H9 (cell line): Measurements from ENCODE around the gene NRGN. TPM values are rescaled to one million over a fixed set of nuclear protein-coding genes. Genes with fewer than 3 reads are reported as not detected.

Experiments used
- DNase-seq: peaks from one replicate; pipeline ENCODE4 v3.0.0-alpha.2; 2017
- H2AFZ ChIP-seq: one replicate; pipeline ENCODE4 v1.6.1; 2013; ENCODE audit warnings: mild to moderate bottlenecking, low read length, control low read depth, moderate library complexity
- H2AK5ac ChIP-seq: 2 replicates; pipeline ENCODE4 v1.6.1; 2013; ENCODE audit warnings: low read length, control low read depth, mixed read lengths; ENCODE audit not compliant: insufficient read length
- H2BK120ac ChIP-seq: one replicate; pipeline ENCODE4 v1.6.1; 2013; ENCODE audit warnings: low read depth, mild to moderate bottlenecking, low read length, control low read depth, inconsistent platforms; ENCODE audit not compliant: poor library complexity, severe bottlenecking
- H2BK12ac ChIP-seq: 2 replicates; pipeline ENCODE4 v1.6.1; 2013; ENCODE audit warnings: low read length, control low read depth, mixed read lengths, low read depth; ENCODE audit not compliant: insufficient read length
- H2BK15ac ChIP-seq: 2 replicates; pipeline ENCODE4 v1.6.1; 2013; ENCODE audit warnings: low read depth, low read length, control low read depth
- H2BK20ac ChIP-seq: one replicate; pipeline ENCODE4 v1.6.1; 2013; ENCODE audit warnings: low read depth, mild to moderate bottlenecking, low read length, control low read depth, inconsistent platforms; ENCODE audit not compliant: poor library complexity, severe bottlenecking
- H2BK5ac ChIP-seq: 2 replicates; pipeline ENCODE4 v1.6.1; 2013; ENCODE audit warnings: low read length, control low read depth, mixed read lengths; ENCODE audit not compliant: insufficient read length
- H3K14ac ChIP-seq: 2 replicates; pipeline ENCODE4 v1.6.1; 2013; ENCODE audit warnings: low read length, control low read depth; ENCODE audit not compliant: insufficient read depth
- H3K18ac ChIP-seq: 2 replicates; pipeline ENCODE4 v1.6.1; 2013; ENCODE audit warnings: low read depth, mild to moderate bottlenecking, mixed read lengths, low read length, control low read depth; ENCODE audit not compliant: insufficient read length
- H3K23ac ChIP-seq: 2 replicates; pipeline ENCODE4 v1.6.1; 2013; ENCODE audit warnings: low read length, control low read depth, mixed read lengths, low read depth; ENCODE audit not compliant: insufficient read length
- H3K23me2 ChIP-seq: 2 replicates; pipeline ENCODE4 v1.6.1; 2013; ENCODE audit warnings: low read depth, mild to moderate bottlenecking, mixed read lengths, low read length, control low read depth; ENCODE audit not compliant: insufficient read length, poor library complexity, severe bottlenecking
- H3K27ac ChIP-seq: 2 replicates; pipeline ENCODE4 v1.5.1; 2013; ENCODE audit warnings: low read length, control low read depth, mixed read lengths, low read depth; ENCODE audit not compliant: insufficient read length
- H3K27me3 ChIP-seq: 2 replicates; pipeline ENCODE4 v1.6.1; 2013; ENCODE audit warnings: low read length, control low read depth, inconsistent platforms; ENCODE audit not compliant: insufficient read depth
- H3K4ac ChIP-seq: 2 replicates; pipeline ENCODE4 v1.6.1; 2013; ENCODE audit warnings: low read depth, mild to moderate bottlenecking, control low read depth, inconsistent platforms, low read length, moderate library complexity
- H3K4me1 ChIP-seq: 2 replicates; pipeline ENCODE4 v1.6.1; 2013; ENCODE audit warnings: low read length, control low read depth, inconsistent platforms; ENCODE audit not compliant: insufficient read depth
- H3K4me2 ChIP-seq: 2 replicates; pipeline ENCODE4 v1.6.1; 2013; ENCODE audit warnings: low read length, control low read depth, mixed read lengths; ENCODE audit not compliant: insufficient read length, insufficient read depth
- H3K56ac ChIP-seq: 2 replicates; pipeline ENCODE4 v1.6.1; 2013; ENCODE audit warnings: low read depth, mild to moderate bottlenecking, mixed read lengths, low read length, control low read depth; ENCODE audit not compliant: insufficient read length
- H3K79me1 ChIP-seq: 2 replicates; pipeline ENCODE4 v1.6.1; 2013; ENCODE audit warnings: low read depth, mild to moderate bottlenecking, moderate library complexity, low read length, control low read depth, inconsistent platforms; ENCODE audit not compliant: insufficient read depth, poor library complexity, severe bottlenecking
- H3K79me2 ChIP-seq: 2 replicates; pipeline ENCODE4 v1.6.1; 2013; ENCODE audit warnings: low read length, control low read depth, inconsistent platforms; ENCODE audit not compliant: insufficient read depth
- H3K9ac ChIP-seq: 2 replicates; pipeline ENCODE4 v1.6.1; 2013; ENCODE audit warnings: low read length, control low read depth, mixed read lengths; ENCODE audit not compliant: insufficient read length; ENCODE audit errors: extremely low read depth
- H3K9me3 ChIP-seq: one replicate; pipeline ENCODE4 v1.6.1; 2013; ENCODE audit warnings: low read depth, low read length, inconsistent platforms; ENCODE audit not compliant: control insufficient read depth
- H3T11ph ChIP-seq: one replicate; pipeline ENCODE4 v1.6.1; 2013; ENCODE audit warnings: mild to moderate bottlenecking, low read length, control low read depth, inconsistent platforms
- H4K20me1 ChIP-seq: one replicate; pipeline ENCODE4 v1.6.1; 2013; ENCODE audit not compliant: control insufficient read depth, insufficient read length, insufficient read depth
- H4K5ac ChIP-seq: 2 replicates; pipeline ENCODE4 v1.6.1; 2013; ENCODE audit warnings: low read depth, mild to moderate bottlenecking, mixed read lengths, low read length, control low read depth; ENCODE audit not compliant: insufficient read length
- H4K8ac ChIP-seq: replicated peaks from 2 replicates; pipeline ENCODE4 v1.6.1; 2013; ENCODE audit warnings: low read length, control low read depth, mixed read lengths, low read depth; ENCODE audit not compliant: insufficient read length
- H4K91ac ChIP-seq: 2 replicates; pipeline ENCODE4 v1.6.1; 2013; ENCODE audit warnings: low read depth, mild to moderate bottlenecking, moderate library complexity, mixed read lengths, low read length, control low read depth; ENCODE audit not compliant: insufficient read length
- H3K27ac Mint-ChIP-seq, 3 experiments: 2 replicates in 2 of 3; 3 replicates in 1 of 3; pipeline ENCODE4 v1.8.0; 2020 to 2021; ENCODE audit warnings: mixed read lengths in 3 of 3, mild to moderate bottlenecking in 1 of 3, moderate library complexity in 1 of 3
- H3K27me3 Mint-ChIP-seq: 2 replicates; pipeline ENCODE4 v1.8.0; 2021; ENCODE audit warnings: low read depth, mild to moderate bottlenecking, moderate library complexity, mixed read lengths
- H3K36me3 Mint-ChIP-seq, 3 experiments: 2 replicates in 2 of 3; 3 replicates in 1 of 3; pipeline ENCODE4 v1.8.0; 2020 to 2021; ENCODE audit warnings: low read depth in 3 of 3, mixed read lengths in 3 of 3; ENCODE audit not compliant: insufficient read depth in 1 of 3
- H3K4me1 Mint-ChIP-seq, 2 experiments: 2 replicates each; pipeline ENCODE4 v1.8.0; 2020; ENCODE audit warnings: mixed read lengths in 2 of 2
- H3K4me3 Mint-ChIP-seq, 2 experiments: 2 replicates in 1 of 2; 3 replicates in 1 of 2; pipeline ENCODE4 v1.8.0; 2020 to 2021; ENCODE audit warnings: mild to moderate bottlenecking in 2 of 2, mixed read lengths in 2 of 2, moderate library complexity in 1 of 2
- H3K9me3 Mint-ChIP-seq, 2 experiments: 2 replicates in 1 of 2; 3 replicates in 1 of 2; pipeline ENCODE4 v1.8.0; 2020; ENCODE audit warnings: mild to moderate bottlenecking in 2 of 2, mixed read lengths in 2 of 2, moderate library complexity in 1 of 2
- WGBS: extraction: QIAGEN DNeasy Blood & Tissue Kit; methylation state at CpG from one replicate; pipeline ENCODE4 v1.1.7; 2013; ENCODE audit warnings: missing lambda C conversion rate, low lambda C conversion rate, mixed read lengths; ENCODE audit not compliant: insufficient read length; ENCODE audit errors: extremely low coverage; 5-methylcytosine and 5-hydroxymethylcytosine counted together
- total RNA-seq: library from RNA; stranded (reverse); gene quantifications from 2 replicates; pipeline ENCODE4 v1.2.1, GENCODE V29; 2021
- TF ChIP-seq, protein P1 (sequence below): fragments of 200-600 bp; sonication (generic); conservative IDR thresholded peaks from 3 replicates; pipeline ENCODE4 v1.8.0; 2021; ENCODE audit warnings: antibody characterized with exemption, mild to moderate bottlenecking

The NRGN gene
- total RNA-seq, 1 experiment from 2014 or later, result 6.4 TPM

DNA sequence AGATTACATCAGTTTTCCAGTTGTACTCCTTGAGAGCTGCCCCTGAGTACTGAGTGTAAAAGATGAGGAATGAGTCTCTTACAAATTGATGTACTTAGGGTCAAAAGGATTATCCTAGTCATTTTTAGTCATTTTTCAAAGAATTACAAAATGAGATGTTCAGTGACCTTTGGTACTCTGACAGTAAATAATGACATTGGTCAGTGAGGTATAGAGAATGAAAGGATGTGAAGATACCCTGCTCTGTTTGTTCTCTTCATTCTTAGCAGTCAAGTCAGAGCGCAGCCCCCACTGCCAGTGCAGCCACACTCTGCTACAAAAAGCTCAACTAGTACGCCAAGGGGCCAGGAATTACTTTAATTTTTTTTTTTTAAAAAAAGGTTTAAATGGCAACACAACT, 26.4 kb downstream of the NRGN start:
- Histone ChIP-seq H3K79me1 (no peaks in the 10 kb centered on the region), H2BK20ac (no peak overlapping the region), H3K18ac (no peak overlapping the region), H2AK5ac (no peak overlapping the region), H4K8ac (no peak overlapping the region), H3K23me2 (peaks cover 16% of the 10 kb centered on the region), H4K5ac (no peak overlapping the region), H2BK5ac (no peak overlapping the region), H3K27me3 (peaks cover 9% of the 10 kb centered on the region; the same call in 1 of the 2 replicates), H3K14ac (no peak overlapping the region), H2BK120ac (no peak overlapping the region), H4K91ac (no peak overlapping the region), H3T11ph (no peak overlapping the region), H3K79me2 (no peaks in the 10 kb centered on the region), H3K9ac (no peak overlapping the region), H2AFZ (no peak overlapping the region), H3K27ac (no peak overlapping the region), H3K9me3 (no peaks in the 10 kb centered on the region), H3K4me2 (no peak overlapping the region), H3K56ac (no peak overlapping the region), H3K23ac (no peak overlapping the region), H4K20me1 (no peaks in the 10 kb centered on the region), H2BK15ac (no peak overlapping the region), H3K4ac (no peak overlapping the region), H3K4me1 (no peaks in the 10 kb centered on the region), H2BK12ac (no peak overlapping the region)
- Mint-ChIP-seq H3K4me1 (peaks cover 14 to 16% of the 10 kb centered on the region in 2 experiments), H3K9me3 (no peaks in the 10 kb centered on the region), H3K36me3 (peaks cover 10 to 31% (median 11%) of the 10 kb centered on the region in 3 experiments; a peak in 6 of 7 replicates), H3K4me3 (no peak overlapping the region), H3K27ac (no peak overlapping the region), H3K27me3 (peaks cover 17% of the 10 kb centered on the region)
- TF ChIP-seq, protein P1, sequence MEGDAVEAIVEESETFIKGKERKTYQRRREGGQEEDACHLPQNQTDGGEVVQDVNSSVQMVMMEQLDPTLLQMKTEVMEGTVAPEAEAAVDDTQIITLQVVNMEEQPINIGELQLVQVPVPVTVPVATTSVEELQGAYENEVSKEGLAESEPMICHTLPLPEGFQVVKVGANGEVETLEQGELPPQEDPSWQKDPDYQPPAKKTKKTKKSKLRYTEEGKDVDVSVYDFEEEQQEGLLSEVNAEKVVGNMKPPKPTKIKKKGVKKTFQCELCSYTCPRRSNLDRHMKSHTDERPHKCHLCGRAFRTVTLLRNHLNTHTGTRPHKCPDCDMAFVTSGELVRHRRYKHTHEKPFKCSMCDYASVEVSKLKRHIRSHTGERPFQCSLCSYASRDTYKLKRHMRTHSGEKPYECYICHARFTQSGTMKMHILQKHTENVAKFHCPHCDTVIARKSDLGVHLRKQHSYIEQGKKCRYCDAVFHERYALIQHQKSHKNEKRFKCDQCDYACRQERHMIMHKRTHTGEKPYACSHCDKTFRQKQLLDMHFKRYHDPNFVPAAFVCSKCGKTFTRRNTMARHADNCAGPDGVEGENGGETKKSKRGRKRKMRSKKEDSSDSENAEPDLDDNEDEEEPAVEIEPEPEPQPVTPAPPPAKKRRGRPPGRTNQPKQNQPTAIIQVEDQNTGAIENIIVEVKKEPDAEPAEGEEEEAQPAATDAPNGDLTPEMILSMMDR, result no peak
- WGBS, result no CpG with 5 or more reads among the region's 2 CpGs
- DNase-seq, result no peak
